GM21786 (cell line): ENCODE data around the gene SLC25A44.
"Not testable (repeated sequence)": the region's sequence is repeated elsewhere in the genome, so short reads cannot be mapped to it uniquely, and the experiment has no call there.

Source experiments
- ATAC-seq: cut with Tn5 transposase; IDR thresholded peaks from one replicate; pipeline ENCODE4 v1.9.1; 2021; ENCODE audit not compliant: unreplicated experiment

Gene SLC25A44

GRCh38 chr1:156162430-156163037 lies 31.4 kb upstream of the SLC25A44 start:
- no peak for ATAC-seq

GRCh38 chr1:156163712-156164111 lies 30.2 kb upstream of the SLC25A44 start:
- no peak for ATAC-seq

- no peak for ATAC-seq
These were observed 29.6 kb upstream of the SLC25A44 start for GRCh38 chr1:156164125-156164831.

GRCh38 chr1:156165083-156165482 lies 28.8 kb upstream of the SLC25A44 start:
- no peak for ATAC-seq

GRCh38 chr1:156167536-156167935 lies 26.4 kb upstream of the SLC25A44 start:
- ATAC-seq = no peak

- no peak for ATAC-seq
These were observed 21.0 kb upstream of the SLC25A44 start for GRCh38 chr1:156172696-156173470.

- ATAC-seq = no peak
These were observed 17.2 kb upstream of the SLC25A44 start for GRCh38 chr1:156176610-156177210.

GRCh38 chr1:156177919-156178654 lies 15.8 kb upstream of the SLC25A44 start:
- ATAC-seq = no peak

GRCh38 chr1:156180471-156180870 lies 13.4 kb upstream of the SLC25A44 start:
- ATAC-seq = no peak

- not testable (repeated sequence) for ATAC-seq
These were observed 12.4 kb upstream of the SLC25A44 start for GRCh38 chr1:156181391-156181924.

- not testable (repeated sequence) for ATAC-seq
These were observed 11.7 kb upstream of the SLC25A44 start for GRCh38 chr1:156182010-156182779.

- ATAC-seq = not testable (repeated sequence)
These were observed 7.3 kb upstream of the SLC25A44 start for GRCh38 chr1:156186347-156187177.

GRCh38 chr1:156190265-156190664 lies 3.6 kb upstream of the SLC25A44 start:
- ATAC-seq = not testable (repeated sequence)

GRCh38 chr1:156191292-156191964 lies 2.5 kb upstream of the SLC25A44 start:
- ATAC-seq = no peak

- no peak for ATAC-seq
These were observed 756 bp upstream of the SLC25A44 start for GRCh38 chr1:156193208-156193487.

- no peak for ATAC-seq
These were observed 372 bp downstream of the SLC25A44 start for GRCh38 chr1:156194300-156194652.

- no peak for ATAC-seq
These were observed 1.9 kb downstream of the SLC25A44 start for GRCh38 chr1:156195853-156196252.

- ATAC-seq = no peak
These were observed 2.5 kb downstream of the SLC25A44 start for GRCh38 chr1:156196445-156196844.
